WERI-Rb-1 (cell line): ENCODE measurements around the gene RETNLB.

Source experiments
- DNase-seq: peaks from one replicate; pipeline ENCODE4 v3.0.0-alpha.2; 2020
- H3K27ac ChIP-seq: fragments of 250-450 bp; sonication (Bioruptor Pico); 2 replicates; pipeline ENCODE4 v1.5.1; 2020; ENCODE audit warnings: mild to moderate bottlenecking, moderate library complexity
- H3K27me3 ChIP-seq: fragments of 250-450 bp; sonication (Bioruptor Pico); 2 replicates; pipeline ENCODE4 v1.5.1; 2021; ENCODE audit warnings: mild to moderate bottlenecking, low read depth, moderate library complexity; ENCODE audit not compliant: insufficient read depth, severe bottlenecking
- H3K36me3 ChIP-seq: fragments of 250-450 bp; sonication (Bioruptor Pico); 2 replicates; pipeline ENCODE4 v1.5.1; 2020; ENCODE audit warnings: mild to moderate bottlenecking, moderate library complexity
- H3K4me3 ChIP-seq: 2 replicates; pipeline ENCODE4 v1.5.1; 2011; ENCODE audit warnings: low read depth, mild to moderate bottlenecking, control low read depth, low read length
- H3K9me3 ChIP-seq: fragments of 250-450 bp; sonication (Bioruptor Pico); 2 replicates; pipeline ENCODE4 v1.5.1; 2021; ENCODE audit warnings: mild to moderate bottlenecking, moderate library complexity; ENCODE audit not compliant: severe bottlenecking
- CTCF ChIP-seq: IDR thresholded peaks from 2 replicates; pipeline ENCODE4 v1.5.1; 2011; ENCODE audit warnings: low read depth, mild to moderate bottlenecking, control low read depth, inconsistent platforms, low read length

RETNLB gene

GRCh38 chr3:108718454-108718853 lies 38.8 kb downstream of the RETNLB start:
- Histone ChIP-seq H3K36me3 (no peaks in the 10 kb centered on the region), H3K27ac (no peak overlapping the region), H3K4me3 (no peak overlapping the region), H3K9me3 (no peaks in the 10 kb centered on the region), H3K27me3 (no peaks in the 10 kb centered on the region)
- TF ChIP-seq CTCF, result no peak
- DNase-seq, result no peak

- H3K27me3 ChIP-seq, result no peaks in the 10 kb centered on the region
- H3K36me3 ChIP-seq, result no peaks in the 10 kb centered on the region
- H3K27ac ChIP-seq, result no peak overlapping the region; the same call in 1 of the 2 replicates
- DNase-seq, result no peak
- TF ChIP-seq CTCF, result no peak
- no peaks in the 10 kb centered on the region for H3K9me3 ChIP-seq
- no peak overlapping the region for H3K4me3 ChIP-seq
Measured at GRCh38 chr3:108713816-108714215, 43.4 kb downstream of the RETNLB start.

GRCh38 chr3:108713009-108713516 lies 44.1 kb downstream of the RETNLB start:
- Histone ChIP-seq H3K9me3 (no peaks in the 10 kb centered on the region), H3K4me3 (no peak overlapping the region), H3K36me3 (no peaks in the 10 kb centered on the region), H3K27ac (no peak overlapping the region), H3K27me3 (no peaks in the 10 kb centered on the region)
- no peak for DNase-seq
- TF ChIP-seq CTCF, result no peak
